GM21390 (cell line): ENCODE measurements around the gene REP15.
A peak's percentile ranks its signal among the peaks of the same experiment; 100 is the strongest.
"Not testable (repeated sequence)": the region's sequence is repeated elsewhere in the genome, so short reads cannot be mapped to it uniquely, and the experiment has no call there.

ENCODE experiments used
- ATAC-seq: cut with Tn5 transposase; IDR thresholded peaks from one replicate; pipeline ENCODE4 v1.9.1; 2021; ENCODE audit not compliant: unreplicated experiment

REP15 gene, protein sequence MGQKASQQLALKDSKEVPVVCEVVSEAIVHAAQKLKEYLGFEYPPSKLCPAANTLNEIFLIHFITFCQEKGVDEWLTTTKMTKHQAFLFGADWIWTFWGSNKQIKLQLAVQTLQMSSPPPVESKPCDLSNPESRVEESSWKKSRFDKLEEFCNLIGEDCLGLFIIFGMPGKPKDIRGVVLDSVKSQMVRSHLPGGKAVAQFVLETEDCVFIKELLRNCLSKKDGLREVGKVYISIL

DNA sequence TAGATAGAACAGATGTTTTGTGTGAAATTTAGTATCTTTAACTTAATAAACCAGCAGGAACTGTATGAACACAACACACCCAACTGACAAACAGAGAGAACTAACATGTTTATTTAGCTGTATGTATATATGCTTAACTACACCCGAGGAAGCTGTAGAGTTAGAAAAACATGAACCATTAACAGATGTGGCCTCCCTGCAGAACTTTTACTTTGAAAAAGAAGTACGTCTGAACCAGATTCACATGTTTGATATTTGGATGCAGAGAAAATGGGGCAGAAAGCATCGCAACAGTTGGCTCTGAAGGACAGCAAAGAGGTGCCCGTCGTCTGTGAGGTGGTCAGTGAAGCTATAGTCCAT, at the start of gene REP15:
REP15 (plus strand) TSS at position 155 of the 360 bp plus-strand sequence; CDS start at position 271, 116 bp downstream.
- no peak for ATAC-seq

DNA sequence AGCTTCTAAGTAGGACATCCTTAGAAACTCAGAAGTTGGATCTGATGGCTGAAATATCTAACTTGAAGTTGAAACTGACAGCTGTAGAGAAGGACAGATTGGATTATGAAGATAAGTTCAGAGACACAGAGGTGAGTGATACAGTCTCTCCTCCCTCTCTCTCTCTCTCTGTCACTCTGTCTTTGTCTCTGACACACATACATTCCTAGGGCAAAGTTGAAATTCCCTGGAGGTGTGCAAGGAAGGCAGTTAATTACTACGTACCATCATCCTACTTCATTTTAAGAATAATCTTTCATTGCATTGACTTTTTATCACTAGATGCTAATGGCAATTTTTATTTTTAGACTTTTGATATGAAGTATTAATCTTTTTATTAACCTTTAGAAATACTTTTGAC, 46.2 kb upstream of the REP15 start:
- no peak for ATAC-seq

- ATAC-seq, result no peak
Observed at GRCh38 chr12:27651201-27651600, 45.0 kb upstream of the REP15 start.

GRCh38 chr12:27652174-27652763, 44.0 kb upstream of the REP15 start:
- ATAC-seq, result no peak

GRCh38 chr12:27653661-27654060, 42.6 kb upstream of the REP15 start:
- peak; percentile 51 for ATAC-seq

DNA sequence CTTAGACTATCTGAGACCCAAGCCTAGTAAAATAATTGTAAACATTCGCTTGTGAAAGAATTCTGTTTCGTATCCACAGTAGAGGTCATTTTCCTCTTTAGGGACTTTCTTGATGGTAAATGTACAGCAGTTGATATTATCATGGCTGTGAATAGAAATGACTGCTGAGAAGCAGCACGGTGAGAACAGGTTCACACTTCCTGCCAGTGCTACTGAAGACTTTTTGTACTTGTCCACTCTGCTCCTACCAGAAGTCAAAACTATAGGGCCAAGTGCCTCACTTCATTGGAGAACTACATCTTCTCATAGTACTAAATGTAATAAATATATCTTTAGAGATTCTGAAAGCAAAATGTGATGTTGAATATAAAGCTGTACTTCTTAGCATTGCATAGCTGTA, 40.8 kb upstream of the REP15 start:
- not testable (repeated sequence) for ATAC-seq

GRCh38 chr12:27657296-27657695, 39.0 kb upstream of the REP15 start:
- no peak for ATAC-seq

DNA sequence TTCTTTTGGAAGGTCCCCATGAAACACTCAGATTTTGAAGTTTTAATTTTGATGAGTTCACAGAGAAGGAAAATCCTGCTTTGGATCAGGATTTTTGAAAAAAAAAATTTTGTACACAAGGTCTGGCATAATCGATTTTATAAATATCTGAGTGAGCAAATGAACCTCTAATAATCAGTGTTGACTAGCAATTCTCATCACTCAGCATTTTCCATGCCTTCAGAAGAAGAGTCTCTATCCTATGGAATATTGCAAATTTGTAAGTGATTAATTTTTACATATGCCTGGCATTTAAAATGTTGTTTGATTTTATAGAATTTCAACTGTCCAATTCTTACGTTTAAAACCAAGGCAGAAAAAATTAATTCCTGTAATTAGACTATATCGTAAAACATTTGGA, 30.5 kb upstream of the REP15 start:
- no peak for ATAC-seq

DNA sequence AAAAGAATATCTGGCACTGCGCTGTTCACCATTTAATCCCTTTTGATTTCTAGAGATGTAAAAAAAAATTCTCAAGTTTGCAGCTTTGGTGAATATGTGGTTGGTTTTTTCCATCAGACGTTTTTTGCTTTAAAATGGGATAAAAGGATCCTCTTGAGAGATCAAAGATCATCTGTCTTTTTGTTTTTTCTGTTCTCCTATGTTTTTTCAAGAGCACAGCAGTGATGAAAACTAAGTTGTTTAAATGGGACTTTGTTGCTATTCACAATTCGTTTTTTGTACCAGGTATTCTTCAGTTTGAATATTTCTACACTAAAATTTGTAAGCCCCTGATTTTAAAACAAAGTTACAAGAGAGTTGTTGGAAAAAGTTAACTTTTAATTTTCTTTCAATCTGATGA, 29.7 kb upstream of the REP15 start:
- no peak for ATAC-seq

DNA sequence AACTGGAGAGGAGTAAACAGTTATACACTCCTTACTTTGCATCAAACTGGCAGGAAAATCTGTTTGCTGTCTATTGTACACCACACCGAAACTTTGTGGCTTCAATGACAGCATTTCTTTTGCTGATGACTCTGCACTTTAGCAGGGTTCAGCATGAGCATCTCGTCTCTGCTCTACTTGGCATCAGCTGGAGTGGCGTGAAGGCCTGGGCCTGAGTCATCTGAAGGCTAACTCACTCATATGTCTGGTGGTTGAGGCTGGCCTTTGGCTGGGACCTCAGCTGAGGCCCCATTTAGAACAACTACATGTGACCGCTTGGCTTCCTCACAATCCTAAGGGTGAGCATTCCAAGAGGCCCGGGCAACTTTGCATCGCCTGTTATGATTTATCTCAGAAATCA, 28.7 kb upstream of the REP15 start:
- ATAC-seq, result no peak

- no peak for ATAC-seq
Observed at GRCh38 chr12:27672051-27672450, 24.2 kb upstream of the REP15 start.

DNA sequence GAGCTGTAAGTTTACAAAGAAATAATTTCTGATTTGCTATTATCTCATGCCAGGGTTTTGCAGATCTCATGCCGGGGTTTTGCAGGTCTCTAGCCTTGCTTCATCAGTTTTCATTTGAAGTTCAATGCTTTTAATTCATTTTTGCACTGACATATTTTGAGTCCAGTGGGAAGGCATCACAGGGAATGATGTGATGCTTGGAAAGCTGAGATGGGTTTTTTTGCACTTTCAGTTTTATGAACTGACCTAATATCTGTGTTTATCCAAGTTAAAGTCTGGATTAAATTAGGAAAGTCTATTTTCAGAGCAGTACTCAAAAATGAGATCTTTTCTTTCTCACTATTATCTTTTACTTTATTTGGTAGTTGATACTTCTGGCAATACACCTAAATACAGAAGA, 23.6 kb upstream of the REP15 start:
- no peak for ATAC-seq

DNA sequence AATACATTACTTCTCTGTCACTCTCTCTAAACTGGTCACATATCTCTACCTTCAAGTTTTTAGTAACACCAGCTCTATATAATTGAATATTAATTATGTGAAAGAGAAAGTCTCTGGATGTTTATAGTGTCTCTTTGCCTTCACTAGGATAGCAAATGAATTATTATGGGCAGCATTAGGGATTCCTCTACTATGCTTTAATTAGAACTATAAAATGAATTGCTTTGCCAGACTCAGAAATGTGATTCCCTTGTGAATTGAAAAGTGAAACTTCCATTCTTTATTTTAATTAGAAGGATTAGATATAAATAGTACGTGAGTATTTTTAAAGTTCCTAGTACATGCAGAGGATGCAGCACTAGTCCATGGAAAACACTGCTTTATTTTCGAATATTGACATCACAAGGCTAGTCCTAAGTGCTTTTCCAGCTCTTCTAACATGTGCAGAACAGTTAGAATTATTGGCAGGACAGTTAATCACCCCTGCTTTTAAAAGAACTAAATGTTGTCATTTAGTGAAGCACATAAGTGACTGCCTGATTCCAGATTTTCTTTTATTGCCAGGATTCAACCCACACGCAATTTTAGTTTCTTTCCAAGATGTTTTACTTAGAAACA, 23.0 kb upstream of the REP15 start:
- ATAC-seq, result no peak

GRCh38 chr12:27674989-27675388, 21.3 kb upstream of the REP15 start:
- ATAC-seq, result no peak

- ATAC-seq, result no peak
Observed at GRCh38 chr12:27680619-27681018, 15.6 kb upstream of the REP15 start.

- ATAC-seq, result no peak
Observed at GRCh38 chr12:27682534-27682933, 13.7 kb upstream of the REP15 start.

DNA sequence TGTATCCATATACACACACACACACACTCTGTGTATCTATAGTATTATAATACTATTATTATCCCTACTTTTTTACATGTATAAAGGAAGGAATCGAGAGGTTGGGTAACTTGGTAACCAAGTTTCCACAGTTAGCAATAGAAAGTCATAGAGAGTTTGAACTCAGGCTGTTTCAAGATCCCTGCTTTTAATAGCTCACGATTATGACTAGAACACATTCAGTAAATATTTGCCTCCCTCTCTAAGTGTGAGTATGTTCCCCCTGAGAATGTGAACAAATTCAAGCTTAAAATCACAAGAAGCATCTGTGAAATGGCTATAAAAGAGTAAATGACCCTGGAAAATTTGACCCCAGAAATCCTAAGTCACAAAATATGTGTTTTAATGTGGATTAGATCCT, 11.0 kb upstream of the REP15 start:
- ATAC-seq, result no peak

DNA sequence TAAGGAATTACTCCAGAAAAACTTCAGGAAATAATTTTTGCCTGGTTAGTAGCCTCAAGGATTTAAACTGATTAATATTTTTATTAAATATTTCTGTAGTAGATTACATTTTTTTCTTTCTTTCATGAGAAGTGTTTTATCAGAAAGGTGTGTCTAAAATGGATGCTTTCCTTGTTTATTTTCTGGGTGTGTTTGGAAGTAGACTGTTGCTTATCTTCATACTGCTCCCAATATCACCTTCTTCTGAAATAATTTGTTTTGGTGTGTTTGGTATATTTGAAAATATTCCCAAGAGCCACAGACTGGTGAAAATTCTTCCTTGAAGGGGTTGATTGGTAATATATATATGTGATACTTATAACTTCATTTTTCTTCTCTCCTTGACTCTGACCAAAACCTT, 10.1 kb upstream of the REP15 start:
- ATAC-seq, result no peak

DNA sequence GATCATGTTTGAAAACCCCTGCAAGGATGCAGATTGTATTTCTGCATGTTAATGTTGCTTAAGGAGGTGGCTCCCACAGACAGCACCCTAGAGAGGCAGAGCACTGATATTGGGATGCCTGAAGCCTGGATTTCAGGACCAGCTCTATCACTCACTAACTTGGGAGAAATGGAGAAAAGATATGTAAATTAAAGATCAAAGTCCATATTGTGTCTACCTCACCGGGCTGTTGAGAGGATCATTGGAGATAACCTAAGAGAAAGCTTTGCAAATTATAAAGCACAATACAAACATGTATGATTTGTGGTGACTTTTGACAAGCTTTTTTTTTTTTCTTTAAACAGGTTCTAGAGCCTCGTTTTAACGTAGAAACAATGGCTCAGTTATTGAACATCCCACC, 7.6 kb upstream of the REP15 start:
- ATAC-seq, result no peak

- no peak for ATAC-seq
Observed at GRCh38 chr12:27689558-27690180, 6.6 kb upstream of the REP15 start.

DNA sequence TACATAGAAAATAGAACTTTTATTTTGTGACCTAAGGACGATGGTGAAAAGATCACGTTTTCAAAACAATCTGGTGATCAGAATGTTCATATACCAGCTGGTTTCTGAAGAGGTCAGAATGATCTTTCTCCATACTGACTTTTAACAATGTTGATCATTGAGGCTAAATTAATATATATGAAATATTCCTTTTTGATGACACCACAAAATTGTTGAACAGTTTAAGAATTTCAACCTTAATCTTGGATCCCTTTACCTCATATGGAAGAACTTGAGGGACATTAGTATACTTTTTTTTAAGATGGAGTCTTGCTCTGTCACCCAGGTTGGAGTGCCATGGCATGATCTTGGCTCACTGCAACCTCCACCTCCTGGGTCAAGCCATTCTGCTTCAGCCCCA, 2.8 kb upstream of the REP15 start:
- no peak for ATAC-seq

- ATAC-seq, result no peak
Observed at GRCh38 chr12:27695556-27696292, 523 bp upstream of the REP15 start.
